ENCODE measurements around the gene WLS.

DNA sequence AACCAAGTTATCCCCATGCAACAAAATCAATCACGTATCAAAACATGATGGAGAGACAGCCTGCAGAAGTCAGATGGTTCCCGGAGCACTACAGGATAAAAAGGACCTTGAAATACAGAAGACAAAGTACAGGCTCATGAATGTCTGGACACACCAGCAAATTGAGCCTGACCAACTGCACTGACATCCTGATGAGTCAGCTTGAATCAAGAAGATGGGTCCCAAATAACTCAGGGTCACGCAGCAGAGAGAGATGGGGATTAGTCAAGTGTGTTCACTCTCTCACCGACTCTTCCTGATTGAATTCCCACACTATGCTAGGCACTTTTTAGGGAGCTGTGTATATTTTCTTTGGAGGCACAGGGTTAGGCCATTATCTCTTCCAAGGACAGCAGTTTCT is 110.8 kb downstream of the WLS start:
- TF ChIP-seq POLR2AphosphoS5 (IDR thresholded peaks at IDR 0.05; ENCODE audit: borderline replicate concordance, low read depth, low read length) (no peak), EZH2 (IDR thresholded peaks at IDR 0.05) (no peak)
